Stomach (tissue), 9 donors: Measurements from ENCODE around the gene ARSG. TPM values are rescaled to one million over a fixed set of nuclear protein-coding genes. Genes with fewer than 3 reads are reported as not detected.
"Not testable (repeated sequence)": the region's sequence is repeated elsewhere in the genome, so short reads cannot be mapped to it uniquely, and the experiment has no call there.

Source experiments
- DNase-seq, 2 donors: peaks; one replicate each; pipeline versions ENCODE4 v3.0.0 to v3.0.0-alpha.2; 2013 to 2019
- H3K27ac ChIP-seq, 5 donors: fragments of 200-600 bp in 4 of 5; sonication (generic) in 4 of 5; one replicate each; pipeline ENCODE4 v1.5.1; 2013 to 2019; ENCODE audit warnings: mild to moderate bottlenecking in 1 of 5, moderate library complexity in 1 of 5
- H3K27me3 ChIP-seq, 3 donors: fragments of 200-600 bp; sonication (generic); one replicate each; pipeline ENCODE4 v1.5.1; 2017 to 2019; ENCODE audit warnings: mixed run types in 1 of 3
- H3K36me3 ChIP-seq, 4 donors: fragments of 200-600 bp; sonication (generic); 1 replicate in 3 of 4; 2 replicates in 1 of 4; pipeline ENCODE4 v1.5.1; 2016 to 2019
- H3K4me1 ChIP-seq, 4 donors: fragments of 200-600 bp; sonication (generic); one replicate each; pipeline ENCODE4 v1.5.1; 2016 to 2019
- H3K4me3 ChIP-seq, 4 donors: fragments of 200-600 bp; sonication (generic) in 3 of 4; one replicate each; pipeline ENCODE4 v1.5.1; 2016 to 2019; ENCODE audit warnings: mild to moderate bottlenecking in 1 of 4
- H3K9me3 ChIP-seq, 4 donors: fragments of 200-600 bp; sonication (generic); one replicate each; pipeline ENCODE4 v1.5.1; 2016 to 2019
- CTCF ChIP-seq, 7 experiments: fragments of 450-650 bp in 4 of 7; fragments of 200-600 bp in 3 of 7; sonication (generic) in 3 of 7; IDR thresholded peaks; one replicate each; pipeline ENCODE4 v1.5.1; 2016 to 2019; ENCODE audit warnings: antibody characterized with exemption in 7 of 7, control low read depth in 2 of 7, mild to moderate bottlenecking in 1 of 7
- EP300 ChIP-seq: sonication (generic); formaldehyde crosslinking; IDR thresholded peaks from one replicate; pipeline ENCODE4 v1.6.1; 2017; ENCODE audit warnings: antibody characterized with exemption
- POLR2A ChIP-seq, 4 donors: fragments of 450-650 bp; IDR thresholded peaks; one replicate each; pipeline ENCODE4 v1.6.1; 2016; ENCODE audit warnings: antibody characterized with exemption in 4 of 4, control low read depth in 2 of 4, mild to moderate bottlenecking in 1 of 4, moderate library complexity in 1 of 4
- POLR2AphosphoS5 ChIP-seq, 3 donors: sonication (generic); formaldehyde crosslinking; IDR thresholded peaks; one replicate each; pipeline ENCODE4 v1.6.1; 2016; ENCODE audit warnings: antibody characterized with exemption in 3 of 3
- WGBS, 5 donors: extraction: QIAGEN DNeasy Blood & Tissue Kit in 3 of 5; methylation state at CpG; one replicate each; pipeline versions ENCODE4 v1.1.5 to v1.1.7; 2013 to 2018; 5-methylcytosine and 5-hydroxymethylcytosine counted together
- intact Hi-C: fragments of 100-400 bp; cut with DNase I; formaldehyde crosslinking; loops from one replicate; pipeline ENCODE4 v1.15.1; 2023; ENCODE audit warnings: low total_unique reads
- polyA plus RNA-seq, 3 donors: library from polyadenylated mRNA; stranded (reverse); fragments of 200-250 nt; gene quantifications; one replicate each; pipeline ENCODE4 v1.2.3, GENCODE V29; 2013
- total RNA-seq, 5 donors: library from RNA; depleted of rRNA; stranded (reverse); fragments of >200 nt; gene quantifications; one replicate each; pipeline versions ENCODE4 v1.1.0 to v1.2.3, GENCODE V29; 2014 to 2016
- donor health status: healthy with polysubstance abuse.
- donor health status: Bipolar disorder and iron deficiency.
- donor health status: healthy.

The ARSG gene
- total and polyA plus RNA-seq, 8 donors = 0.45 to 74.7 (median 2.4) TPM

GRCh38 chr17:68305142-68305541, 13.8 kb downstream of the ARSG start:
- peaks cover 0 to 7% (median 0%) of the 10 kb centered on the region in 4 donors for H3K4me1 ChIP-seq
- DNase-seq = no peak
- no peaks in the 10 kb centered on the region for H3K9me3 ChIP-seq
- peak overlapping the region in 1 of 5 donors; percentile 33 for H3K27ac ChIP-seq
- no peak for TF ChIP-seq CTCF (IDR thresholded peaks at IDR 0.05)
- no peak for TF ChIP-seq POLR2AphosphoS5 (IDR thresholded peaks at IDR 0.05)
- no peak for TF ChIP-seq POLR2A (IDR thresholded peaks at IDR 0.05)
- no peak for TF ChIP-seq EP300
- intact Hi-C loops = no loop called here
- H3K4me3 ChIP-seq = no peak overlapping the region
- H3K27me3 ChIP-seq = no peaks in the 10 kb centered on the region
- H3K36me3 ChIP-seq = no peaks in the 10 kb centered on the region
- 57 to 70% (median 66%) methylated on average over 4 of the region's 4 CpGs for WGBS, 5 donors

- Histone ChIP-seq H3K27ac (no peak overlapping the region), H3K9me3 (no peaks in the 10 kb centered on the region), H3K4me1 (peaks cover 0 to 7% (median 0%) of the 10 kb centered on the region in 4 donors), H3K4me3 (no peak overlapping the region), H3K36me3 (no peaks in the 10 kb centered on the region), H3K27me3 (no peaks in the 10 kb centered on the region)
- WGBS, 5 donors = 67 to 79% (median 72%) methylated on average over 6 of the region's 6 CpGs
- TF ChIP-seq POLR2A (IDR thresholded peaks at IDR 0.05) (no peak), EP300 (no peak), POLR2AphosphoS5 (IDR thresholded peaks at IDR 0.05) (no peak)
- no peak for DNase-seq
- intact Hi-C loops = no loop called here
Measured at GRCh38 chr17:68306819-68307218, 15.5 kb downstream of the ARSG start.

DNA sequence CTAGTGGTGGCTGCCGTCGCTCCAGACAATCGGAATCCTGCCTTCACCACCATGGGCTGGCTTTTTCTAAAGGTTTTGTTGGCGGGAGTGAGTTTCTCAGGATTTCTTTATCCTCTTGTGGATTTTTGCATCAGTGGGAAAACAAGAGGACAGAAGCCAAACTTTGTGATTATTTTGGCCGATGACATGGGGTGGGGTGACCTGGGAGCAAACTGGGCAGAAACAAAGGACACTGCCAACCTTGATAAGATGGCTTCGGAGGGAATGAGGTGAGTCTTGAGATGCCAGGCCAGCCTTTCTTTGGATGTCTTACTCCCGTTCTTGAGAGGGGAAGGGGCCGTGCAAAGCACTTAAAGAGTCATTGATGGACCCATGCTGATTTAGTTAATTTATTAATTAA, 16.1 kb downstream of the ARSG start:
- no peak overlapping the region for H3K27ac ChIP-seq
- intact Hi-C loops = no loop called here
- H3K27me3 ChIP-seq = no peaks in the 10 kb centered on the region
- no peaks in the 10 kb centered on the region for H3K9me3 ChIP-seq
- WGBS, 5 donors = 85 to 94% (median 88%) methylated on average over 8 of the region's 8 CpGs
- H3K4me1 ChIP-seq = peaks cover 0 to 7% (median 0%) of the 10 kb centered on the region in 4 donors
- H3K4me3 ChIP-seq = no peak overlapping the region
- H3K36me3 ChIP-seq = no peaks in the 10 kb centered on the region
- TF ChIP-seq POLR2AphosphoS5 (IDR thresholded peaks at IDR 0.05) (no peak), POLR2A (IDR thresholded peaks at IDR 0.05) (no peak), EP300 (no peak), CTCF (IDR thresholded peaks at IDR 0.05) (no peak)
- no peak for DNase-seq

DNA sequence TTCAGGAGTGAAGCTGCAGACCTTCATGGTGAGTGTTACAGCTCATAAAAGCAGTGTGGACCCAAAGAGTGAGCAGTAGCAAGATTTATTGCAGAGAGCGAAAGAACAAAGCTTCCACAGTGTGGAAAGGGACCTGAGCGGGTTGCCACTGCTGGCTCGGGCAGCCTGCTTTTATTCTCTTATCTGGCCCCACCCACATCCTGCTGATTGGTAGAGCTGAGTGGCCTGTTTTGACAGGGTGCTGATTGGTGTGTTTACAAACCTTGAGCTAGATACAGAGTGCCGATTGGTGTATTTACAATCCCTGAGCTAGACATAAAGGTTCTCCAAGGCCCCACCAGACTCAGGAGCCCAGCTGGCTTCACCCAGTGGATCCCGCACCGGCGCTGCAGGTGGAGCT, 17.2 kb downstream of the ARSG start:
- H3K4me1 ChIP-seq = peaks cover 0 to 14% (median 0%) of the 10 kb centered on the region in 4 donors
- intact Hi-C loops, H3K27me3 ChIP-seq, H3K27ac ChIP-seq, H3K9me3 ChIP-seq, DNase-seq, H3K36me3 ChIP-seq, H3K4me3 ChIP-seq: not testable (repeated sequence)
- 75 to 79% (median 77%) methylated on average over 3 to 7 of the region's 7 CpGs; no CpG with 5 or more reads in 1 of the 5 donors for WGBS, 5 donors

DNA sequence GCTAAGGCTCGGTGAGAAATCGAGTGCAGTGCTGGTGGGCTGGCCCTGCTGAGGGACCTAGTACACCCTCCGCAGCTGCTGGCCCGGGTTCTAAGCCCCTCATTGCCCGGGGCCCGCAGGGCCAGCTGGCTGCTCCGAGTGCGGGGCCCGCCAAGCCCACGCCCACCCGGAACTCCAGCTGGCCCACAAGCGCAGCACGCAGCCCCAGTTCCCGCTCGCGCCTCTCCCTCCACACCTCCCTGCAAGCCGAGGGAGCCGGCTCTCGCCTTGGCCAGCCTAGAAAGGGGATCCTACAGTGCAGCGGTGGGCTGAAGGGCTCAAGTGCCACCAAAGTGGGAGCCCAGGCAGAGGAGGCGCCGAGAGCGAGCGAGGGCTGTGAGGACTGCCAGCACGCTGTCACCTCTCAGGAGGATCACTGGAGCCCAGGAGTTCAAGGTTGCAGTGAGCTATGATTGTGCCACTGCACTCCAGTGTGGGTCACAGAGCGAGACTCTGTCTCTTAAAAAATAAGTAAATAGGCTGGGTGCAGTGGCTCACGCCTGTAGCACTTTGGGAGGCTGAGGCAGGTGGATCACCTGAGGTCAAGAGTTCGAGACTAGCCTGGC, 17.9 kb downstream of the ARSG start:
- intact Hi-C loops, H3K27me3 ChIP-seq, DNase-seq, H3K9me3 ChIP-seq, H3K27ac ChIP-seq, H3K36me3 ChIP-seq, H3K4me3 ChIP-seq: not testable (repeated sequence)
- H3K4me1 ChIP-seq = peaks cover 0 to 21% (median 0%) of the 10 kb centered on the region in 4 donors
- 95 to 97% (median 97%) methylated on average over 10 to 28 of the region's 28 CpGs for WGBS, 5 donors

GRCh38 chr17:68310152-68310551, 18.9 kb downstream of the ARSG start:
- Histone ChIP-seq H3K4me1 (peaks cover 0 to 26% (median 0%) of the 10 kb centered on the region in 4 donors), H3K27ac (no peak overlapping the region), H3K4me3 (no peak overlapping the region), H3K9me3 (no peaks in the 10 kb centered on the region), H3K27me3 (no peaks in the 10 kb centered on the region), H3K36me3 (no peaks in the 10 kb centered on the region)
- WGBS, 5 donors = 81 to 91% (median 89%) methylated on average over 8 of the region's 8 CpGs
- TF ChIP-seq POLR2AphosphoS5 (IDR thresholded peaks at IDR 0.05) (no peak), CTCF (IDR thresholded peaks at IDR 0.05) (no peak), POLR2A (IDR thresholded peaks at IDR 0.05) (no peak), EP300 (no peak)
- intact Hi-C loops = no loop called here
- no peak for DNase-seq
